ENCODE data around the gene FAM83B.

- TF ChIP-seq EZH2phosphoT487 (IDR thresholded peaks at IDR 0.05; ENCODE audit: insufficient read depth, low read depth), result no peak
- no peak for TF ChIP-seq EZH2 (IDR thresholded peaks at IDR 0.05; ENCODE audit: insufficient read depth, poor library complexity, severe bottlenecking)
Observed at GRCh38 chr6:54929245-54929909, 82.8 kb downstream of the FAM83B start.
